HG03280 (cell line): Measurements from ENCODE around the gene SELENOO.
A peak's percentile ranks its signal among the peaks of the same experiment; 100 is the strongest.
"Not testable (repeated sequence)": the region's sequence is repeated elsewhere in the genome, so short reads cannot be mapped to it uniquely, and the experiment has no call there.

Experiments
- ATAC-seq: cut with Tn5 transposase; IDR thresholded peaks from one replicate; pipeline ENCODE4 v1.9.1; 2021; ENCODE audit warnings: mild to moderate bottlenecking, moderate library complexity; ENCODE audit not compliant: unreplicated experiment

The SELENOO gene

DNA sequence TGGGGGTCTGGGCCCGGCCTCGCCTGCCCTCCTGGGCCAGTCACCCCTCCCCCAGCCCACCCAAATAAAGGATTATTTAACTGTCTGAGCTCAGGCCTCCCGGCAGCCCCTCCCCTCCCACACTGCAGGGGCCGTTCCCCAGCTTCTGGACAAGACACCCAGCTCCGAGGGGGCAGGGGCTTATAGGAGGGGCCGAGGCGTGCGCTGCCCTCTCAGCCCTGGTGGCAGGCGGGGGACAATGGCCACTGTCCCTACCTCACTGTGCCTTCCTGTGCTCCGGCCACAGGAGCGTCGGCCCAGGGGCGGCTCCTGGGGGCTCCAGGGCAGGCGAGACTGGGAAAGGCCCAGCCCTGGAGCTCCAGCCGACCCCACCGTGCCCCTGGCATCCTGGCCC lies 2.2 kb upstream of the SELENOO start:
- no peak for ATAC-seq

DNA sequence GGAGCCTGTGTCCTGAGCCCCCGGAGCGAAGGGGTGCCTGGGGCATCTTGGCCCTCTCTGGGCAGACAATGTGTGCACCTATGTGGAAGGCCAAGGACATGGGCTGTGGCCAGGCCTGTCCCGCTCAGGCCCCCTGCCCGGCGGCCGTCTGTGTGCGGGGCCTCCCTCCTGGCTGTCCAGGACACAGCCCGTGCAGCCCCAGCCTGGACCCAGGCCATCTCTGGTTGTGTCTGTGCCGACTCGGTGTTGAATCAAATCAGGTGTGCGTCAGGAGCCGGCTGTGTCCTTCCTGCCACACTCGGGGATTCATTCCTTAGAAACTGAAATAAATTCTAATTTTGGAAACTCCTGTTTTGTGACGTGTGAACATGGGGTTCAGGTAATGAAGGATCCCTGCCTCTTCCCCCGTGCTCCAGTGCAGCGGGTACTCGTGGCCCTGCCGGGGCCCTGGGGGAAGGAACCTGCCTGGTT lies 1.5 kb upstream of the SELENOO start:
- no peak for ATAC-seq

DNA sequence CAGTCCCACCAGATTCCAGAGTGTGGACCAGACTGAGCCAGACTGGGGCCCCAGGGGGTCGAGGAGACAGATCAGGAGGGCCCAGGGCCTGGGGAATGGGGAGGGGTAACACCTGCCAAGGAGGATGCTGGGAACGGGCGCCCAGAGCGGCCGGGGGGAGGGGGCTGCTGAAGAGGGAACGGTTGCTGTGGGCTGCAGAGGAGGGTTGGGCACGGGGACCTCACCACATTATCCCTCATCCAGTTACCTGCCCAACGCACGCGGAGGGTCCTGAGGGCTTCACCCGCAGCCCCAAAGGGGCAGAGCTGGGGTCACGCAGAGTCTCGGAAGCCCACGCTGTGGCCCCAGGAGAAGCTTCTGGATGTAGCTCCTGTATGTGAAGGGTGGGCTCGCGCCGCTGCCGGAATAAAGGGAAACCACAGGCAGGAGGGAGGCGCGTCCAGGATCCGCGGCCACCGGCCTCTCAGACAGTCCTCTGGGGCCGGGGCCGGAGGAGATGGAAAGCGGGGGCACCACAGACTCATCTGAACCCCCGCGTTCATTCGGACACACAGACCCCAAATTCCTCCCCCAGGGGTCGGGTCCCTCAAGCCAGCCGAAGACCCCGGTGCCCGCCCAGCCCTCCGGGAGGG lies 866 bp upstream of the SELENOO start:
- ATAC-seq = peak; percentile 10

DNA sequence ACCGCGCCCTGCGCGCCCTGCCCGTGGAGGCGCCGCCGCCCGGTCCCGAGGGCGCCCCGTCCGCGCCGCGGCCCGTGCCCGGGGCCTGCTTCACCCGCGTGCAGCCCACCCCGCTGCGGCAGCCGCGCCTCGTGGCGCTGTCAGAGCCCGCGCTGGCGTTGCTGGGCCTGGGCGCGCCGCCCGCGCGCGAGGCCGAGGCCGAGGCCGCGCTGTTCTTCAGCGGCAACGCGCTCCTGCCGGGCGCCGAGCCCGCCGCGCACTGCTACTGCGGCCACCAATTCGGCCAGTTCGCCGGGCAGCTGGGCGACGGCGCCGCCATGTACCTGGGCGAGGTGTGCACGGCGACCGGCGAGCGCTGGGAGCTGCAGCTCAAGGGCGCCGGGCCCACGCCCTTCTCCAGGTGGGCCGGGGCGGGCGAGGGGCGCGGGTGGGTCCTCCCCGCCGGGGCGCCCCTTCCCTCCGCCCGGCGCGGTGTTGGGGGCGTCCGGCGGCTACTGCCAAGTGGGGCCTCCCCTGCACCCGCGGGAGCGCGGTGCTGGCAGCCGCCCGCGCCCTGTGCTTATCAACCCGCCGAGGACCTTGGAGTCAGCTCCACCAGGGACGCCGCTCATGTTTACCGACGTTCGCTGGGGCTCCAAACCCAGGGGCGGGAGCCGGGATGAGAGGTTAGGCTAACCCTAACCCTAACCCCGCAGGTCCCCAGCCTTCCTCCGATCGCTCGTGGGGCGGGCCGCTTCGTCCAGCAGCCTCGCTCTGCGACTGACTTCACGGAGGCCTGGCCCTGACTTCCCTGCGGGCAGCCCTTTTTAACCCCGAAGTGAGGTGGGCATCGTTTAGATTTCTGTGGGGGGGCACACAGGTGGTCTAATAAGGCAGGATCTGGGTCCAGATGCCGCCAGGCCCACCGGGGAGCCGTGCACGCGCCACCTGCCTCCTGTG lies 649 bp downstream of the SELENOO start:
- peak; percentile 27 for ATAC-seq

DNA sequence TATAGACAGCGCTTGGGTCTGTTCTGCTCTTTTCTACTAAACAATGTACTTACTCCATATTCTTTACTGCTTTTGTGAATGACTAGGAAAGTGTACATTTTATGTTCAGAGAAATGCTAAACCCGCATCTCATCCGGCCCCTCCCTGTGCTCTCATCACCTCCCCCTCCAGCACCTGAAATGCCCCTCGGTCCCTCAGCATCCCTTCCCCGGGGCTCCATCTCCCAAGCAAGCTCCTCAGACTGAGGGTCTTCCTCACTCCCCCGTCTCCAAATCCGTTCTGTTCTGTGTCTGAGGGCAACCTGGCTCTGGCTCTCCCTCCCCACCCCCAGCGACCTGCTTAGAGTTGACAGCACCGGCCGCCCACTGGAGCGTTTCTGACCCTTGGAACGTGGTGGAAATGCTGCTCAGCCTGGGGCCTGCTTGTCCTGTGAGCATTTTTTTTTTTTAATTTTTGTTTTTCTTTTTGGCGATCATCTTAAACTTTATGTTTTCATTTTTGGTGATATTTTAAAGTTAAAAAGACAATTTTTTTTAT lies 1.4 kb downstream of the SELENOO start:
- ATAC-seq = no peak

DNA sequence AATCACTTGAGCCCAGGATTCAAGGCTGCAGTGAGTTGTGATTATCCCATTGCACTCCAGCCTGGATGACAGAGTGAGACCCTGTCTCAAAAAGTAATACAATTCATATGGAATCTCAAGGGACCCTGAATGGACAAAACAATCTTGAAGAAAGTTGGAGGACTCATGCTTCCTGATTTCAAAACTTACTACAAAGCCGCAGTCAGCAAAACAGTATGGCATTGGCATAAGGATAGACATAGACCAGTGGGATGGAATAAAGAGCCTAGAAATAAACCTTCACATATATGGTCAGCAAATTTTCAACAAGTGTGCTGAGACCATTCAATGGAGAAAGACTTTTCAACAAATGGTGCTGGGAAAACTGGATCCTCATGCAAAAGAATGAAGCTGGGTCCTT lies 2.5 kb downstream of the SELENOO start:
- ATAC-seq = no peak

DNA sequence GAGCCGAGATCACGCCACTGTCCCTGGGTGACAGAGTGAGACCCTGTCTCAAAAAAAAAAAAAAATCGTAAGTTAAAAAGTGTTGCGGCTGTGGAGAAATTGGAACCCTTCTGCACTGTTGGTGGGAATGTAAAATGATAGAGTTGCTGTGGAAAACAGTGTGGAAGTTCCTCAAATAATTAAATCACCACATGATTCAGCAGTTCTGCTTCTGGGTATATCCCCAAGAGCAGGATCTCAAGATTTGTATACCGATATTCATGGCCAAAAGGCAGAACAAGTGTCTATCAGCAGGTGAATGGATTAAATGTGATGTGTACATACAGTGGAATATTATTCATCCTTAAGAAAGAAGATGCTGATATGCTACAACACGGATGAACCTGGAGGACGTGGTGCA lies 3.8 kb downstream of the SELENOO start:
- no peak for ATAC-seq

DNA sequence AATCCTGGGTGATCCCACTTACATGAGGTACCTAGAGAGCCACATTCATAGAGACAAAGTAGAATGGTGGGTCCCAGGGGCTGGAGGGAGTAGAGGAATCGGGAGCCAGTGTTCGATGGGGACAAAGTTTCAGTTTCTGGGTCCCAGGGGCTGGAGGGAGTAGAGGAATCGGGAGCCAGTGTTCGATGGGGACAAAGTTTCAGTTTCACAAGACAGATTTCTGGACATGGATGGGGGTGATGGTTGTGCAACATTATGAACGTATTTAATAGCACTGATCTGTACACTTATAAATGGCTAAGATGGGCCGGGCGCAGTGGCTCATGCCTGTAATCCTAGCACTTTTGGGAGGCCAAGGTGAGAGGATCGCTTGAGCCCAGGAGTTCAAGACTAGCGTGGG lies 4.2 kb downstream of the SELENOO start:
- not testable (repeated sequence) for ATAC-seq

DNA sequence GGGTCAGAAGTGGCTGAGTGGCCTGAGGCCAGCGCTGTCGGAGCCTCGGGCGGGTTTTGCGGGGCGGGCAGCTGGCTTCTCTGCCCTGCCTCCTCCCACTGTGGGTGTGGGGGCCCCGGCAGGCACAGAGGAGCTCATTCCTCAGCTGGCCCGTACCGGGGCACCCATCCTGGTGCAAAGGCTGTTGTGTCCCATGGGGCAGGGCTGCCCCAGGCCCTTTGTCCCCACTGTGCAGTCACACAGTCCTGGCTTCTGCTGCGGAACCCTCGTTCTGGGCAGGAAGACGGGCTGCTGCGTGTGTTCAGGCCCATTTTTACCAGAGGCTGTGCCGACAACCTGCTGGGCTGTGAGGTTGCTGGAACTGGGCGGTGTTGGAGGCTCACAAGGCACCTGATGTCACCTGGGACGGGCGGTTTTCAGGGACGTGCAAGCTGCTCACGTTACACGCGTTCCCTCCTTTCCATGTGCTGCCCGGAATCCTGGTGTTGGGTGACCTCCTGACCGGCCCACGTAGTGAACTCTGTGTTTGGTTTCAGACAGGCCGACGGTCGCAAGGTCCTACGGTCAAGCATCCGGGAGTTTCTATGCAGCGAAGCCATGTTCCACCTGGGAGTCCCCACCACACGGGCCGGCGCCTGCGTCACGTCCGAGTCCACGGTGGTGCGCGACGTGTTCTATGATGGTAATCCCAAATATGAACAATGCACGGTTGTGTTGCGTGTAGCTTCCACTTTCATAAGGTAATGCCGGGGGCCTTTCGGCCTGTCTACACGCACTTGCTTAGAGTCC lies 5.2 kb downstream of the SELENOO start:
- no peak for ATAC-seq

DNA sequence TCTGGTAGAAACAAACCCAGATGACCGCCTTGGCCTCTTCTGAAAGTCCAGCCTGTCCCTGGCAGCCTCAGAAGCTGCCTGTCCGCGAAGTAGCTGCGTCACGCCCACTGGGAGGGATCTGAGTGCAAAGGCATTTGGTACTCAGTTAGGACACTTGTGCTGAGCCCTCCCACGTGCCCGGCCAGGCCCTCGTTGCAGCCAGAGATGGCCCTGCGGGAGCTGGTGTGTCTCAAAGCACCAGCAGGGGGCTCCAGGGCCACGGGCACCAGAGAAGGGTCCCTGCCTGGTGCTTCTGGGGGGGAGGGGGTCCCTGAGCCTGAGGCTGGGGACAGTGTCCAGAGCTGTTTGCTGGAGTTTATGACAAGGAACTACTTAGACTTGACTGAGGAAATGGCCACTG lies 5.8 kb downstream of the SELENOO start:
- no peak for ATAC-seq

DNA sequence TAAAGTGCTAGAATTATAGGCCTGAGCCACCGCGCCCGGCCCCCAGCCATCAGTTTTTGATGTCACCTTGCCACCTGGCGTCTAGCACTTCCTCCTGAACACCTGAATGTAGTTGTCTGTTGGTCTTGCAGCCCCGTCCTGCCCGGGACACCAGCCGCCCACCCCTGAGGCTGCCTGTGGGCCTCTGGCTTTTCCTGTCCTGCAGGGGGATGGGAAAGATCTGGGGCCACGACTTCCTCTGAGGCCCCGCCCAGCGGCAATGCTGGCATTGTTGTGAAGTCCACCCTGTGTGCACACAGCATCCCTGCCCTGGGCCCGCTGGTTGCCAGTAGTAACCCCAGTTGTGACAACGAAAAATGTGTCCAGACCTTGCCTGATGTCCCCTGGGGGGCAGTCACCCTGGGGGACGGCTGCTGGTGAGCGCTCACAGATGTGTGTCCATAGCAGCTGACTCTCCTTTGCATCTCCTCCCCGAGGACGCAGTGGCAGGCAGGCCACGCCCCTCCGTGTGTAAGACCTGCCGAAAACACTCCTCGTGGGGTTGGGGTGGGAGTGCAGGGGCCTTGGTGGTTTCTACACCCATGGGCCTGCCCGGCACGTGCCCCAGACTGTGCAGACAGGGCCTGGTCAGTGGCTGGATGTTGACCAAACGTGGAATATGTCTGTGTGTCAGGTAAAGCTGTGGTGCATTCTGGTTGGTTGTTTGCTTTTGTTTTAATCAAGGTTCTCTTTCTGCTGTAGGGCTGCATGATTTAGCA lies 6.8 kb downstream of the SELENOO start:
- no peak for ATAC-seq

DNA sequence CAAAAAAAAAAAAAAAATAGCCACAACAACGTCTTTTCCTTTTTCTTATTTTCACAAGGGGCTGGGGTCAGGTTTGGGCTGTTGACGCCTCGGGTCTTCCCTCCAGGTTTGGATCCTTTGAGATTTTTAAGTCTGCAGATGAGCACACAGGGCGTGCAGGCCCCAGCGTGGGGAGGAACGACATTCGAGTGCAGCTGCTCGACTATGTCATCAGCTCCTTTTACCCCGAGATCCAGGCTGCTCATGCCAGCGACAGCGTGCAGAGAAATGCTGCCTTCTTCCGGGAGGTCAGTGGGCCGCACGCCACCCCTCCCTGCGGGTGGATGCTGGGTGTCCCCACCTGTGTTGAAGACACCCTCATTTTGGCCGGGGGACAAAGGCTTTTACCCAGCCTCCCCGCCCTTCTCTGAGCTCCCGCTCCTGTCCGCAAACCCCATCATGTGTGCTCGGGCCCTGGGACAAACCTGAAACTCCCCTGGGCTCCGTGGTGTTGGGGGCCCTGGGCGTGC lies 7.7 kb downstream of the SELENOO start:
- no peak for ATAC-seq

DNA sequence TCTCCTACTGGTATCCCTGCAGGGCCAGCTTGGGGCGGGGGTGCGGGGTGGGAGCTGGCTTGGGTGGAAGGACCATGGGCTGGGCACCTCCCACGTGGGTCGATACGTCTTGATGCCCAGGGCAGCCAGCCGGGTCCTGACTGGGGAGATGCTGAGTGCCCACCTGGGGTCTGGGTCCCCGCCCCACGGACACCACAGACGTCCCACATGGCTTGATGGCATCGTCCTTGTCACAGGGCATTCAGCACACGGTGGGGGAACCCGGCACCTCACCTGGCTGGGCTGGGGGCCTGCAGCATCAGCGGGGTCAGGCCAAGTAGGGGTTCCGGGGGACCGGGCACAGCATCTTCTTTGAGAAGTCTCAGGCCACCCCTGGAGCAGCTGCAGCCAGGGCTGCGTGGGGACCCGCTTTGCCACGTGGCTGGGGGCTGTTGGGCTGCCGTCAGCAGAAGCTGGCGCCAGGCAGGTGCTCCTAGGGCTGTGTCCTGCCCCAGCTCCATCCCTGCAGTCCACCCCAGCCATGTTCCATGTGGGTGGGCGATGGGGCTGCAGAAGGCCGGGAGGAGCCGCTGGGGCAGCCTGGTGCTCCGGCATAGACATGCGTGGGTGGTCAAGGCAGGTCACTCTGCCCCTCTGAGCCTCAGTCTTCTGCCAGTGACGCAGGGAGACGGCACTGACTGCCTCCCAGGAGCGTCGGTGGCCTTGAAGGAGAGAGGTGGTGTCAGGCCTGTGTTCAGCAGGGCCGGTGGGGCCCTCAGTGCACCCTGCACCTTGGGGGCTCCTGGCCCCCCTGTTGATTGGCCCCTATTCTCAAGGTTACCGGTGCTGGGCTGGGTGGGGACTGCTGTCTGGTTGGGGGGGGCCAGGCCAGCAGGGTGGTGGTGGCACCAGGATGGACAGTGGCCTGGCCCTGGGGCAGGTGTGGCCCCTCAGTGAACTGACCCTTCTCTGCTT lies 8.4 kb downstream of the SELENOO start:
- ATAC-seq = no peak

DNA sequence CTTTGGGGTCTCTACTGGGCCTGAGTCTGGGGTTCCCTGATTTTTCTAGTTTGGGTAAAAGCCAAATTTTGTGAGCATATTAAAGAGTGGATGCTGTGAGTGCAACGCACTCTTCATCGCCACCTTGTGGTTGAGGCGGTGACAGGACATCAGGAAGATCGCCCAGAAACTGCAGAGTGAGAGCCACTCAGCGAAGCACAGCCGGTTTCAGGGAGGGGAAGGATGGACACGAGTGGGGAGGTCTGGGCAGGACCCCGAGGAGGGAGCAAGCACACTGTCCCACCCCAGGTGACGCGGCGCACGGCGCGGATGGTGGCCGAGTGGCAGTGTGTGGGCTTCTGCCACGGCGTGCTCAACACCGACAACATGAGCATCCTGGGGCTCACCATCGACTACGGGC lies 9.1 kb downstream of the SELENOO start:
- no peak for ATAC-seq

DNA sequence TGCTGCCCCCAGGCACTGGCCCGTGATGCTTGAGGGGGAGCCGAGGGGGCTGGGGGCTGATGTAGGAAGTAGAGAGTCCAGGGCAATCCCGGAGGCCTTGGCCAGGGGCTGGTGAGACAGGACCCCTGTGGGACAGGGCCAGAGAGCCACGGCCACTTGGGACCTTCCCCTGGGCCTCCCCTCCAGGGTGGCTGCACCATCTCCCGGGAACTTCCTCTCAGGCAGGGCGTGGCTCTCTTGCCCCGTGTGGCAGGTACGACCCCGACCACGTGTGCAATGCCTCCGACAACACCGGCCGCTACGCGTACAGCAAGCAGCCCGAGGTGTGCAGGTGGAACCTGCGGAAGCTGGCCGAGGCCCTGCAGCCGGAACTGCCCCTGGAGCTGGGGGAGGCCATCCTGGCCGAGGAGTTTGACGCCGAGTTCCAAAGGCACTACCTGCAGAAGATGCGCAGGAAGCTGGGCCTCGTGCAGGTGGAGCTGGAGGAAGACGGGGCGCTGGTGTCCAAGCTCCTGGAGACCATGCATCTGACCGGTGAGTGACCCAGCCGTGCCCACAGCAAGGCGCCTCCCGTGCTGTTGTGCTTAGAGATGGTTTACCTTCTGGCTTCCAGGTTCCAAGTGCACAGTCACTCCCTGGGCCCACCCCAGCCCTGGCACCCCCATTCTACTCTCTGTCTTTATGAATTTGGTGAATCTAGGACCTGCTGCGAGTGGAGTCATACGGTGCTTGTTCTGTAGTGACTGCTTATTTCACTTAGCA lies 9.7 kb downstream of the SELENOO start:
- no peak for ATAC-seq

DNA sequence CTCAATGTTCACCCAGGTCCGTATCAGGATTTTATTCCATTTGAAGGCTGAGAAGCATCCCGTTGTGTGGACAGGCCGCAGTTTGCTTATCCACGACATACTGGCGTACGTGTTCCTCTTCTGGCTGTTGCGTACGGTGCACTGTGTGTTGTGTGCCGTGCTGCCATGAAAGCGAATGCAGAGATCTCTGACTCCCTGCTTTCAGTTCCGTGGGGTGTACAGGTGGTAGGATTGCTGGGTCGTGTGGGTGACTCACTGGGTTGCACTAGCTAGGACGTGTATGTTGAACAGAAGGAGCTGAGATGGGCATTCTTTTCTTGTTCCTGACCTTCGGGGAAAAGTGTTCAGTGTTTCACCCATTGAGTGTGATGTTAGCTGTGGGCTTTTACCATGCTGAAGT lies 10.3 kb downstream of the SELENOO start:
- ATAC-seq = no peak

DNA sequence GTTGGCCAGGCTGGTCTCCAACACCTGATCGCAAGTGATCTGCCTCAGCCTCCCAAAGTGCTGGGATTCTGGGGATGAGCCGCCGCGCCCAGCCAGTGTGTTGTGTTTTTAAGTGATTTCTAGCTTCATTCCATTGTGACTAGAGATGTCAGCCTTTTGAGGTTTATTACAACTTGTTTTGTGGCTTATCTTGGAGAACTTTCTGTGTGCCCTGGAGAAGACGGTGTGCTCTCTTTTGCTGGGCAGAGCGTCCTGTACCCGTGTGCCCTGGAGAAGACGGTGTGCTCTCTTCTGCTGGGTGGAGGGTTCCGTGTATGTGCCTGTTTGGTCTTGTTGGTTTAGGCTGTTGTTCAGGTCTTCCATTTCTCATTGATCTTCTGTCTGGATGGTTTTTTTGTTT lies 12.5 kb downstream of the SELENOO start:
- no peak for ATAC-seq

DNA sequence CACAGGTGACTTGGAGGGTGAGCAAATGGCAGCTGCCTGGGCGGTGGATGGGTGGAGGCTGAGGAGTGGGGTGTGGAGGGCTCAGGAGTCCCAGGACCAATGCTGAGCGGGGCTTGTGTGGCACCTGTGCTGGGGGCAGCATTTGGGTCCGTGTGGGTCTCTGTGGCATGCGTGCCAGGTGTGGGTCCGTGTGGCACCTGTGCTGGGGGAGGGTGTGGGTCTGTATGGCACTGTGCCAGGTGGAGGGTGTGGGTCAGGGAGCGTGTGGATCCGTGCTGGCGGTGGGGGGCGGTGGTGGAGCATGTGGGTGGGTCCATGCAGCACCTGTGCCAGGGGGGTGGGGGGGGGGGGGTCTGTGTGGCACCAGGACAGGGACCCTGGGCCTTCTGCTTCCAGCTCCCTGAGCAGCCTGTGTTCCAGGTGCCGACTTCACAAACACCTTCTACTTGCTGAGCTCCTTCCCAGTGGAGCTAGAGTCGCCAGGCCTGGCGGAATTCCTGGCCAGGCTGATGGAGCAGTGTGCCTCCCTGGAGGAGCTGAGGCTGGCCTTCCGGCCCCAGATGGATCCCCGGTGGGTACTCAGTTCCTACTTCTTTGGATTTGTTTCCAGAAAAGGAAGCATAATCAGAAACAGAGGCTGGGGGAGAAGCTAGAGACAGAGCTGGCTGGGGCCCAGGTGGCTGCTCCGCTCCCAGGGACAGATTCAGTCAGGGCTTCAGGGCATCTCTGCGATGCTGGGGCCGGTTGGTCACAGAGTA lies 14.7 kb downstream of the SELENOO start:
- ATAC-seq = no peak
